NCI-H82 (cell line): ENCODE measurements around the gene DUOX2.
A peak's percentile ranks its signal among the peaks of the same experiment; 100 is the strongest.
"Not testable (repeated sequence)": the region's sequence is repeated elsewhere in the genome, so short reads cannot be mapped to it uniquely, and the experiment has no call there.

ENCODE experiments used
- DNase-seq: peaks from one replicate; lab custom pipeline; 2025; lab: John Stamatoyannopoulos, UW

DUOX2 gene

DNA sequence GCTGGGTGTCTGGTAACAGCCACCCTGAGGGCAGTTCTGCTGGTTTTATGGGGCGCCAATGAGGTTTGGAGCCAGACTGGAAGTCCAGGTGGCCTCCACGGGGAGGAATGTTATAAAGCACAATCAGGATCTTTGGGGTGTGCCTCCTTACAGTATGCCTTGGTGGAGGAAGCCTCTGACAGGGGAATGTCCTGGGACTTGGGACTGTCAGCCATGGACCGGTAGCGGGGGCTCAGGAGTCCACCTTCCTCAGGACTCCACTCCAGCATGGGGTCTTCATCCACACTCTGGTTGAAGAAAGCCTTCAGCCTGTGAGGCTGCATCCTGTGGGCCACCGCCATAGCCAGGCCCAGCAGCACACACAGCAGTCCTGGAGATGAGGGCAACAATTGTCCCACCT is 5.0 kb upstream of the DUOX2 start:
- no peak for DNase-seq

DNA sequence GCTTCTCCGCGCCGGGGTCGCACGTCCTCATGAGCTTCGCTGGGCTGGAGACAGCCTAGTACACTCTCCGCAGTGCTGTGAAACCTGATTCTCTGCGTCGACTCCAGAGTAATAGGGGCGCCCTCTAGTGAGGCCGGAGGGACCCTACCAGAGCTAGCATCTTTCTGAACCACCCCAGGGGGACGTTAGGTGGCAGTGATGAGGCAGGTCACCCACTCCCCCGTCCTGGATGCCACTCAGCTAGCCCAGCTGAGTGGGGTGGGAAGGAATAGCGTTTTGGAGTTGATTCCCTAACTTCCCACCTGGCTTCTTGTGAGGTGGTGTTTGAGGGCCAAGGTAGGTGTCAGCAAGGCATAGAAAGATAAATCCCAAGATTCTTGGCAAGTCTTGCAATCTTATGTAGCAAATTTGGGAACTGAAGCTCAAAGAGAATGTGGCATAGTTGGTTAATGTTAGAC is 4.2 kb upstream of the DUOX2 start:
- DNase-seq, result peak; percentile 95

GRCh38 chr15:45117308-45118130 is 3.5 kb upstream of the DUOX2 start:
- DNase-seq, result no peak

- DNase-seq, result no peak
These were observed 2.7 kb upstream of the DUOX2 start for GRCh38 chr15:45116482-45117307.

- no peak for DNase-seq
These were observed 2.1 kb upstream of the DUOX2 start for GRCh38 chr15:45116006-45116481.

GRCh38 chr15:45115312-45115820 is 1.4 kb upstream of the DUOX2 start:
- DNase-seq, result no peak

DNA sequence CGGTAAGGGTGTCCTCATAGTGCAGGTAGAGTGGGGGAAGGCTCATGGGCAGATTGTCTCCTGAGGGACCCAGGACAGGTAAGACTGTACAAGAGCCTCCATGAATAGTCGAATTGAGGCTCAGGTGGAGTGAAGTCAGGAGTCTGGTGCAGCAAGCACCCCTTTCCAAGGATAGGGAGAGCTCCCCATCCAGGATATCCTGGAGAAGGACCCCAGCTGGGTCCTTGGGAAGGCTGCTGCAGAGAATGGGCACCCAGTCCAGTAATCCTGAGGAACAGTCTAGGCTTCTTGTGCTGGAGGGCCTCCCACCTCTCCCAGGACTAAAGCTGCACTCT is 746 bp upstream of the DUOX2 start:
- DNase-seq, result no peak

DNA sequence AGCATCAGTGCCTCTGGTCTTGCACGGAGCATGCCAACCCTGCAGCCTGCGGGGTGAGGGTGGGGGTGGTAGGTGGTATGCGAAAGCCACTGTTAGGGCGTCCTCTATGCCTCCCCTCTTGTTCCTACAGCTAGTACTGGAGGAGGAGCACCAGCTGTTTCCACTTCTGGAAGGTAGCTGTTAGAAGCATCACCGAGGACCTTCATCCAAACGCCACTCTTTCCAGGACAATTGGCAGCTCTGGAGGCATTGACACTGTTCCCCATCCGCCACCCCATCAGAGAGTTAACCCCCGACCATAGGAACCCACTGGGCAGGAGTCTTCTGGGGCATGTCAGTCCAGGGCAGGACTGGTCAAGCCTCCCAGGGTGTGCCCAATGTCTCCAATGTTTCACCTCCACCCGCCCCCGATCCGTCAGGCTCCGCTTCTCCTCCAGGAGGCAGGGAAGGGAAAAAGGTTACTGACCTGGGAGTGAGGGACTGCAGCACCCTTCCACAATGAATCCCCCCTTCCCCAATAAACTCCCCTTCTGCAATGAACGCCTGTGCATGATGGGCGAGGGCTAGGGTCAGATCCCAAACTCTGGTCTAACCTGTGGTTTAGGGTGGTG is 487 bp downstream of the DUOX2 start:
- DNase-seq, result no peak

DNA sequence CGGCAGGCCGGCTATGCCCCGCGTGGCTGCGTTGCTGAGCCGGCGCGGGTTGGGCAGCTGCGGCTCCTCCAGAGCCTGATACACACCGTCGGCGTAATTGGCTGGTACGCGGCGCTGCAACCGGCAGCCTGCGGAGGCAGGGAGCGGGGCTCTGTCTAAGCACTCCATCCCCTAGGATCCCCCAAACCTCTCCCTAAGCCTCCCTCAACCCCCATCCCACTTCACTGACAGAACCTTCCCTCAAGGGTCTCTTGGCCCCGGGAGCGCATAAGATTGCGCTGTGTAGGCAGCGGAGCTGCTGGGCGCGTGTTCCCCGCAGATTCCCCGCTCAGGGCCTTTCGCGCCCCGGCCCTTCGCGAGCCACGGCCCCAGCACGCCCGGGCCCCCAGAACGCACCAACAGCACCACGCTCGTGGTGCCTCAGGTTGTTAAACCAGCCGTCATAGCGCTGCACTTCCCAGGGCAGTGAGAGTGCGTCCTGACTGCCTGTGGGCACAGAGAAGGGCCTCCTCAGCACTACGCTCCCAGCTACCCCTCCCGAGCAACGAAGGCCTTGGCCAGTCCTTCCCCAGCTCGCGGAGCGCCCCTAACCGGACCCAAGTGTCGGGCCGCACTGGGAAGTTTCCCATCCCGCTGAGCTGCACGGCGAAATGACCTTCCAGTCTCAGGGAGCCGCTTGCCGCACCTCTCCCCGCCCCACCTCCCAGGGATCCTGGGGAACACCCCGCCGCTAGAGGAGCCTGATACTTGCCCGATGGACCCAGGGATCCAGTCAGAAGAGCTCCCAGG is 1.2 kb downstream of the DUOX2 start:
- DNase-seq, result peak; percentile 49

DNA sequence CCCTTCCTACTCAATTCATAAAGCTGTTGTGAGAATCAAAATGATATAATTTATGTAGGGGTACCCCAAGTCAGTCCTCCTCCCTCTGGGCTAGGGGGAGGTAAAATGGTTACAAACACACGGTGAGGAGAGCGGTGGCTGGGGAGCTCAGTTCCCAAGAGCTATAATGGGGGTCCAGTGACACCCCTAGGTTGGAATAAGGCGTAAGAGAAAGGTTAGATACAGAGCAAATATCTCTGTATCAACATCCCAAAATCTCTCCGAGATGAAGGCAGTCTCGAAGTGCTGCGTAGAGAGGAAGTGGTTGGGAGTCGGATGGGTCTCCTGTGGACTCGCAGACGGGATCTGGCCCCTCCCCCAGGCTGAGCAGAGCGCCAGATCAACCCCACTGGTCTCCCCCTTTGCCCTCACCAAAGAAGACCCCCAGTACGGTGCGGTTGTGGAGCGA is 1.8 kb downstream of the DUOX2 start:
- DNase-seq, result peak; percentile 49

- DNase-seq, result peak; percentile 11
These were observed 2.4 kb downstream of the DUOX2 start for GRCh38 chr15:45111390-45112142.

DNA sequence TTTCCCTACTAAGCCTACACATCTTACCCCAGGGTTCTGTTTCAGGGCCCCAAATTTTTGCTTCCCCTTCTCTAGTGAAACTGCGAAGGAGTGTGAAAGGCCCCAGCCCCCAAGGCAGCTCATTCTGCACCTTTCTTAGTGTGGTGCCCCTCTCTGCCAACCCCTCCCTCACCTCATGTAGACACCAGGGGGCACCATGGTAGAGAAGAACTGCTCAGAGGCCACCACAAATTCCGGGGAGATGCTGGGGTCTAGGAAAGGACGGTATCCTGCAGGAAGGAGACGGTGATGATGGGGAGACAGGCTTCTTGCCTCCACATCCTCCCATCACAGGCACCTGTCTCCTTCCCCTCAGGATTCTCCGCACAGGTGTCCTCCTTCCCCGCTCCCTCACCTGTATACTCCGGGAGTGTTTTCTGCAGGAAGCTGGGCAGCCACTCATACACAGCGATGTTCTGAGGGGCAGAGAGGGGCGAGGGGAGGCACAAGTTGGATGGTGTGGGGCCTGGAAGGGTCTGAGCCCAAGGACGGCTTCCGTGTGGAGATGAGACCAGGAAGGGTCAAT is 3.6 kb downstream of the DUOX2 start:
- peak; percentile 18 for DNase-seq

- DNase-seq, result no peak
These were observed 5.9 kb downstream of the DUOX2 start for GRCh38 chr15:45107941-45108630.

DNA sequence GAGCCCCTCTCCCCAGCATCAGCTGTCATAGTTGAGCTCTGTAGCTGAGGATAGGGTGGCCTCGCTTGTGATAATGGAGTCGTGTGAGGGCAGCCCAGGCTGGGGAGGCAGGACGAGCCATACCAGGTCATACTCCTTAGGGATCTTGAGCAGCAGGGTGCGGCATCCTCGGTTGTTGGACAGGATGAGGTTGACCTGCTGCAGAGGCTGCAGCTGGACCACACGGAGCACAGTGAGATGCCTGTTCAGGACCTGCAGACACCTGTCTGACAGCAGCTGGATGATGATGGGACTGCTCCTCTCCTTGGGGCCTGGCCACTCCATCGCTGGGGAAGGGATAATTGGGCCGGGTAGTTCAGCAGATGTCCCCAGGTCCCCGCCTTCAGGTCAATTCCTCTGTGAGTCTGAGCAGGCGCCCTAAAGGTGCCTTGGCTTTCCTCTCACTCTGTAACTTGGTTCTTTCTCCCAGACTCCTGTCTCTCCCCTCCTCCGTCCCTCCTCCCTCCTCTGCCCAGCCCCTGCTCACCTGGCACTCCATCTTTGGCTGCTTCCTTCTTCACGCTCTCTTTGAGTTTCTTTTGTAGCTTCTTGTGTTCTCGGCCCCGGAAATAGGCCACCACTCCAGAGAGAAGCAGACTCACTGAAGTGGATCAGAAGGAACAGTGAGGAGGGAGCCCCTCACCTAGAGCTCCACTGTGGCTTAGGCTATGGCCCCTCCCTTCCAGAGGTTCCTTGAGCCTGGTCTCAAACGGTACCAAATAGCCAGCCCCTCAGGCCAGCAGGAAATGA is 7.8 kb downstream of the DUOX2 start:
- no peak for DNase-seq

- DNase-seq, result no peak
These were observed 8.4 kb downstream of the DUOX2 start for GRCh38 chr15:45105586-45105985.

- not testable (repeated sequence) for DNase-seq
These were observed 9.8 kb downstream of the DUOX2 start for GRCh38 chr15:45104170-45104569.

DNA sequence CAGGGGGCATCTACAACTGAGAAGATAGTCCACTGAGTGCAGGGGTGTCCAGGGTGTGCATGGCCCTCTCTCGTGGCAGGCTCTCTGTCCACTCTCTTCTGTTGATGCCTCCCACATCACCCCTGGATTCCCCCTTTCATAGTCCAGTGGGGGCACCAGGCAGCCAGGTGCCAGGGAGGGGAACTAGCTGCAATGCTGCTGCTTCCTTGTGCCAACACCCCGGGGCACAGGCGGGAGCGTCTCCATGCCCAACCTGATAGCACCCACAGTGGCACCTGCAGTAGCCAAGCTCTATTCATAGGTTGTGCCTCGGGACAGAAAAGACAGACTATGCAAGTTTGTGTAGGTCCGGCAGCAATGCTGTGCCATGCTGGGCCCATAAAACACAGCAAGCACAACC is 11.7 kb downstream of the DUOX2 start:
- DNase-seq, result no peak

GRCh38 chr15:45101749-45102148 is 12.2 kb downstream of the DUOX2 start:
- no peak for DNase-seq
